Activated naive CD4-positive, alpha-beta T cell treated with anti-CD3 and anti-CD28 coated beads, Interleukin-2, amount 10 ng/mL, durations not matched to agents 7 days and 5 days (primary cell): Measurements from ENCODE around the gene YWHAQ.
A peak's percentile ranks its signal among the peaks of the same experiment; 100 is the strongest.
"Not testable (repeated sequence)": the region's sequence is repeated elsewhere in the genome, so short reads cannot be mapped to it uniquely, and the experiment has no call there.

ENCODE experiments used
- CTCF ChIA-PET: fragments of 350-600 bp; sonication (Branson Sonifier 250); formaldehyde crosslinking; loops from one replicate; lab custom pipeline; 2021; ENCODE audit warnings: antibody characterized with exemption; lab: Charles Lee
- DNase-seq: peaks from one replicate; pipeline ENCODE4 v3.0.0-alpha.2; 2020
- H3K27ac Mint-ChIP-seq: one replicate; pipeline ENCODE4 v1.8.0; 2021; ENCODE audit warnings: mild to moderate bottlenecking, moderate library complexity, mixed read lengths
- H3K27me3 Mint-ChIP-seq: one replicate; pipeline ENCODE4 v1.8.0; 2021; ENCODE audit warnings: mild to moderate bottlenecking, mixed read lengths
- H3K36me3 Mint-ChIP-seq: one replicate; pipeline ENCODE4 v1.8.0; 2021; ENCODE audit warnings: mixed read lengths
- H3K4me1 Mint-ChIP-seq: one replicate; pipeline ENCODE4 v1.8.0; 2021; ENCODE audit warnings: mixed read lengths
- H3K4me3 Mint-ChIP-seq: one replicate; pipeline ENCODE4 v1.8.0; 2021; ENCODE audit warnings: mild to moderate bottlenecking, moderate library complexity, mixed read lengths
- H3K9me3 Mint-ChIP-seq: one replicate; pipeline ENCODE4 v1.8.0; 2021; ENCODE audit warnings: mixed read lengths

The YWHAQ gene

GRCh38 chr2:9610781-9611548, 19.8 kb downstream of the YWHAQ start:
- no peaks in the 10 kb centered on the region for H3K27me3 Mint-ChIP-seq
- no peaks in the 10 kb centered on the region for H3K9me3 Mint-ChIP-seq
- DNase-seq: no peak
- H3K4me3 Mint-ChIP-seq: no peak overlapping the region
- CTCF ChIA-PET: no interaction called here
- H3K36me3 Mint-ChIP-seq: peaks cover 45% of the 10 kb centered on the region
- H3K27ac Mint-ChIP-seq: peak overlapping the region; percentile 20
- peaks cover 82% of the 10 kb centered on the region for H3K4me1 Mint-ChIP-seq

GRCh38 chr2:9608491-9608890, 22.3 kb downstream of the YWHAQ start:
- DNase-seq, H3K9me3 Mint-ChIP-seq, H3K27me3 Mint-ChIP-seq: not testable (repeated sequence)
- peak overlapping the region; percentile 98 for H3K27ac Mint-ChIP-seq
- peak overlapping the region; percentile 72 for H3K4me3 Mint-ChIP-seq
- H3K36me3 Mint-ChIP-seq: peaks cover 39% of the 10 kb centered on the region
- H3K4me1 Mint-ChIP-seq: peaks cover 64% of the 10 kb centered on the region
- CTCF ChIA-PET: interaction anchor here (2.1 kb wide), 1 partner anchor 10 kb away, joined by 10 read pairs; no protein-coding TSS in a partner anchor

- no peaks in the 10 kb centered on the region for H3K27me3 Mint-ChIP-seq
- no peak for DNase-seq
- no peak overlapping the region for H3K4me3 Mint-ChIP-seq
- H3K9me3 Mint-ChIP-seq: peaks cover 9% of the 10 kb centered on the region
- H3K27ac Mint-ChIP-seq: no peak overlapping the region
- CTCF ChIA-PET: interaction anchor here (1.1 kb wide), 1 partner anchor 184 kb away, joined by 3 read pairs; no protein-coding TSS in a partner anchor
- peaks cover 19% of the 10 kb centered on the region for H3K4me1 Mint-ChIP-seq
- H3K36me3 Mint-ChIP-seq: peaks cover 65% of the 10 kb centered on the region
Measured at GRCh38 chr2:9602412-9602811, 28.4 kb downstream of the YWHAQ start.

- Mint-ChIP-seq H3K9me3 (peaks cover 9% of the 10 kb centered on the region), H3K27ac (no peak overlapping the region), H3K27me3 (no peaks in the 10 kb centered on the region), H3K4me3 (no peak overlapping the region), H3K4me1 (peaks cover 23% of the 10 kb centered on the region), H3K36me3 (peaks cover 64% of the 10 kb centered on the region)
- DNase-seq: no peak
- CTCF ChIA-PET: no interaction called here
Measured at GRCh38 chr2:9601397-9601796, 29.4 kb downstream of the YWHAQ start.

- H3K36me3 Mint-ChIP-seq: peaks cover 60% of the 10 kb centered on the region
- no peak for DNase-seq
- no peaks in the 10 kb centered on the region for H3K27me3 Mint-ChIP-seq
- H3K9me3 Mint-ChIP-seq: peaks cover 9% of the 10 kb centered on the region
- no peak overlapping the region for H3K27ac Mint-ChIP-seq
- H3K4me1 Mint-ChIP-seq: peaks cover 34% of the 10 kb centered on the region
- H3K4me3 Mint-ChIP-seq: no peak overlapping the region
- CTCF ChIA-PET: interaction anchor here (0.7 kb wide), 1 partner anchor 200 kb away, joined by 3 read pairs; no protein-coding TSS in a partner anchor
Measured at GRCh38 chr2:9599430-9599829, 31.4 kb downstream of the YWHAQ start.

GRCh38 chr2:9596621-9597311, 34.0 kb downstream of the YWHAQ start:
- H3K27ac Mint-ChIP-seq: peak overlapping the region; percentile 31
- H3K4me3 Mint-ChIP-seq: no peak overlapping the region
- DNase-seq: no peak
- H3K36me3 Mint-ChIP-seq: peaks cover 54% of the 10 kb centered on the region
- CTCF ChIA-PET: interaction anchor here (0.9 kb wide), 1 partner anchor 59 kb away, joined by 3 read pairs; no protein-coding TSS in a partner anchor
- peaks cover 9% of the 10 kb centered on the region for H3K9me3 Mint-ChIP-seq
- H3K27me3 Mint-ChIP-seq: no peaks in the 10 kb centered on the region
- peaks cover 42% of the 10 kb centered on the region for H3K4me1 Mint-ChIP-seq

- H3K4me1 Mint-ChIP-seq: peaks cover 44% of the 10 kb centered on the region
- DNase-seq: no peak
- H3K27ac Mint-ChIP-seq: no peak overlapping the region
- H3K4me3 Mint-ChIP-seq: no peak overlapping the region
- CTCF ChIA-PET: interaction anchor here (0.7 to 1.1 kb wide), 3 partner anchors 10 to 203 kb away, joined by 3 read pairs; no protein-coding TSS in a partner anchor
- H3K9me3 Mint-ChIP-seq: peaks cover 9% of the 10 kb centered on the region
- H3K36me3 Mint-ChIP-seq: peaks cover 54% of the 10 kb centered on the region
- H3K27me3 Mint-ChIP-seq: no peaks in the 10 kb centered on the region
Measured at GRCh38 chr2:9595746-9596145, 35.1 kb downstream of the YWHAQ start.

GRCh38 chr2:9595256-9595655, 35.5 kb downstream of the YWHAQ start:
- not testable (repeated sequence) for H3K27ac Mint-ChIP-seq, H3K9me3 Mint-ChIP-seq, H3K4me3 Mint-ChIP-seq, H3K27me3 Mint-ChIP-seq, DNase-seq
- CTCF ChIA-PET: interaction anchor here (0.8 to 1.1 kb wide), 2 partner anchors 9 to 10 kb away, joined by 3 read pairs; no protein-coding TSS in a partner anchor
- Mint-ChIP-seq H3K4me1 (peaks cover 41% of the 10 kb centered on the region), H3K36me3 (peaks cover 53% of the 10 kb centered on the region)

GRCh38 chr2:9594366-9595054, 36.3 kb downstream of the YWHAQ start:
- no peak overlapping the region for H3K4me3 Mint-ChIP-seq
- peaks cover 50% of the 10 kb centered on the region for H3K36me3 Mint-ChIP-seq
- H3K27me3 Mint-ChIP-seq: no peaks in the 10 kb centered on the region
- H3K27ac Mint-ChIP-seq: peak overlapping the region; percentile 2
- H3K4me1 Mint-ChIP-seq: peaks cover 36% of the 10 kb centered on the region
- peaks cover 2% of the 10 kb centered on the region for H3K9me3 Mint-ChIP-seq
- CTCF ChIA-PET: interaction anchor here (0.5 to 1.1 kb wide), 3 partner anchors 9 to 30 kb away, joined by 3 read pairs; no protein-coding TSS in a partner anchor
- no peak for DNase-seq

- H3K36me3 Mint-ChIP-seq: peaks cover 44% of the 10 kb centered on the region
- CTCF ChIA-PET: no interaction called here
- peak overlapping the region; percentile 52 for H3K27ac Mint-ChIP-seq
- no peak overlapping the region for H3K4me3 Mint-ChIP-seq
- DNase-seq: no peak
- no peaks in the 10 kb centered on the region for H3K9me3 Mint-ChIP-seq
- no peaks in the 10 kb centered on the region for H3K27me3 Mint-ChIP-seq
- peaks cover 35% of the 10 kb centered on the region for H3K4me1 Mint-ChIP-seq
Measured at GRCh38 chr2:9593925-9594324, 36.9 kb downstream of the YWHAQ start.

- Mint-ChIP-seq H3K36me3 (peaks cover 40% of the 10 kb centered on the region), H3K4me1 (peaks cover 35% of the 10 kb centered on the region)
Measured at GRCh38 chr2:9592699-9593098, 38.1 kb downstream of the YWHAQ start.

GRCh38 chr2:9590641-9591040, 40.2 kb downstream of the YWHAQ start:
- CTCF ChIA-PET: interaction anchor here (0.7 kb wide), 1 partner anchor 21 kb away, joined by 3 read pairs; no protein-coding TSS in a partner anchor
- Mint-ChIP-seq H3K36me3 (peaks cover 50% of the 10 kb centered on the region), H3K27me3 (no peaks in the 10 kb centered on the region), H3K9me3 (no peaks in the 10 kb centered on the region), H3K27ac (no peak overlapping the region), H3K4me1 (peaks cover 19% of the 10 kb centered on the region), H3K4me3 (no peak overlapping the region)
- no peak for DNase-seq

More at GRCh38 chr2:9592699-9593098, 38.1 kb downstream of the YWHAQ start:
- Mint-ChIP-seq H3K9me3 (no peaks in the 10 kb centered on the region), H3K4me3 (no peak overlapping the region), H3K27me3 (no peaks in the 10 kb centered on the region), H3K27ac (no peak overlapping the region)
- DNase-seq: no peak
- CTCF ChIA-PET: no interaction called here

GRCh38 chr2:9586465-9586864, 44.3 kb downstream of the YWHAQ start:
- H3K9me3 Mint-ChIP-seq: no peaks in the 10 kb centered on the region
- H3K27ac Mint-ChIP-seq: no peak overlapping the region

GRCh38 chr2:9585486-9585885, 45.3 kb downstream of the YWHAQ start:
- CTCF ChIA-PET: no interaction called here
- H3K4me1 Mint-ChIP-seq: no peaks in the 10 kb centered on the region
- H3K9me3 Mint-ChIP-seq: no peaks in the 10 kb centered on the region
- H3K27ac Mint-ChIP-seq: no peak overlapping the region
- H3K27me3 Mint-ChIP-seq: no peaks in the 10 kb centered on the region
- no peak overlapping the region for H3K4me3 Mint-ChIP-seq
- peaks cover 45% of the 10 kb centered on the region for H3K36me3 Mint-ChIP-seq
- no peak for DNase-seq

More at GRCh38 chr2:9586465-9586864, 44.3 kb downstream of the YWHAQ start:
- no peak for DNase-seq
- Mint-ChIP-seq H3K36me3 (peaks cover 53% of the 10 kb centered on the region), H3K27me3 (no peaks in the 10 kb centered on the region), H3K4me3 (no peak overlapping the region), H3K4me1 (no peaks in the 10 kb centered on the region)
- CTCF ChIA-PET: no interaction called here
